GM23338 (cell line): ENCODE measurements around the gene RASGRP1.

Source experiments
- CREB1 ChIP-seq: fragments of 250-450 bp; sonication (Bioruptor Pico); IDR thresholded peaks from 2 replicates; pipeline ENCODE4 v1.5.0; 2020; ENCODE audit warnings: low read depth, mild to moderate bottlenecking, moderate library complexity
- CTCF ChIP-seq, 2 experiments: fragments of 200-600 bp in 1 of 2; sonication (generic) in 1 of 2; conservative IDR thresholded peaks; 2 replicates each; pipeline versions ENCODE4 v1.5.1 to v1.6.1; 2016 to 2017; ENCODE audit warnings: antibody characterized with exemption in 2 of 2, low read depth in 2 of 2, mild to moderate bottlenecking in 2 of 2, moderate library complexity in 1 of 2
- ETS1 ChIP-seq: IDR thresholded peaks from 2 replicates; pipeline ENCODE4 v1.6.1; 2016; ENCODE audit warnings: antibody characterized with exemption
- EZH2 ChIP-seq: fragments of 200-600 bp; sonication (generic); IDR thresholded peaks from one replicate; pipeline ENCODE4 v1.8.0; 2017; ENCODE audit warnings: antibody characterized with exemption, mild to moderate bottlenecking, low read depth; ENCODE audit not compliant: unreplicated experiment
- EZH2phosphoT487 ChIP-seq: fragments of 200-600 bp; sonication (generic); IDR thresholded peaks from one replicate; pipeline ENCODE4 v1.8.1; 2018; ENCODE audit warnings: antibody characterized with exemption; ENCODE audit not compliant: unreplicated experiment
- JUNB ChIP-seq: IDR thresholded peaks from one replicate; pipeline ENCODE4 v1.6.1; 2016; ENCODE audit warnings: antibody characterized with exemption; ENCODE audit not compliant: unreplicated experiment
- NANOG ChIP-seq: IDR thresholded peaks from 2 replicates; pipeline ENCODE4 v1.6.1; 2016; ENCODE audit warnings: antibody characterized with exemption, borderline replicate concordance
- POLR2AphosphoS5 ChIP-seq: IDR thresholded peaks from 2 replicates; pipeline ENCODE4 v1.6.1; 2016; ENCODE audit warnings: antibody characterized with exemption, low read depth
- REST ChIP-seq: IDR thresholded peaks from one replicate; pipeline ENCODE4 v1.6.1; 2018; ENCODE audit warnings: antibody characterized with exemption; ENCODE audit not compliant: unreplicated experiment
- ZNF331 ChIP-seq: fragments of 250-450 bp; sonication (Bioruptor Pico); IDR thresholded peaks from 2 replicates; pipeline ENCODE4 v1.5.0; 2020; ENCODE audit warnings: low read depth, mild to moderate bottlenecking, moderate library complexity

DNA sequence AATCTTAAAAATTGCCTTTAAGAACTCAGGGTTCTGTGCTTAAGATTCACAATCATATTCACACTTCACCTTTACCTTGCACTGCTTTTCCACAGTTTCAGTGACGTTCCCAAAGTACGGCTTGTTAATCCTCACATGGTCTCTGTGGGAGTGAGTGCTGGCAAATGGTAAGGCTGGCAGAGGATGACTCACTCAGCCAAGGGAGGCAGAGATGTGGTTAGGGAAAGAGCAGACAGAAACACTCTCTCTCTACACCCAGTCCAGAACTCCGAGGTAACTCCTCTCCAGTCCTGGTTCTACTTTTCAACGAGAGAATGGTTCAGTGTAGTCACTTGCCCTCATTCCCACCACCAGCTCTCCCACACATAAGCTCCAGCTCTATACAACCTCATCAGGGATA is 33.1 kb downstream of the RASGRP1 start:
- TF ChIP-seq EZH2 (no peak), CTCF (conservative IDR thresholded peaks at IDR 0.05; ENCODE audit: low read depth in 2 of 2) (no peak), POLR2AphosphoS5 (no peak), EZH2phosphoT487 (no peak), CREB1 (CRISPR knock-in tag) (no peak), NANOG (no peak), REST (no peak), JUNB (no peak), ETS1 (no peak), ZNF331 (CRISPR knock-in tag) (no peak)
